K562 (cell line): ENCODE measurements around the gene TDRD5. TPM values are rescaled to one million over a fixed set of nuclear protein-coding genes. Genes with fewer than 3 reads are reported as not detected.
A peak's percentile ranks its signal among the peaks of the same experiment; 100 is the strongest.

Experiments
- BHLHE40 ChIP-seq: IDR thresholded peaks from 2 replicates; pipeline ENCODE4 v1.6.1; 2011; ENCODE audit warnings: low read length, improper control_type of control experiment
- CREB3L1 ChIP-seq: fragments of 450-650 bp; IDR thresholded peaks from 2 replicates; pipeline ENCODE4 v1.6.1; 2014; ENCODE audit warnings: low read depth, mild to moderate bottlenecking, moderate library complexity, borderline replicate concordance
- DPF2 ChIP-seq: fragments of 450-650 bp; IDR thresholded peaks from 2 replicates; pipeline ENCODE4 v1.6.1; 2016
- FOXJ3 ChIP-seq: sonication (generic); formaldehyde crosslinking; IDR thresholded peaks from 2 replicates; pipeline ENCODE4 v1.4.0; 2020; ENCODE audit warnings: mild to moderate bottlenecking, missing genetic modification reagents
- KAT2B ChIP-seq: IDR thresholded peaks from one replicate; pipeline ENCODE4 v1.6.1; 2012; ENCODE audit warnings: low read depth, mild to moderate bottlenecking, control low read depth, inconsistent platforms, low read length, moderate library complexity
- POLR2G ChIP-seq: fragments of 200-400 bp; formaldehyde crosslinking; IDR thresholded peaks from 2 replicates; pipeline ENCODE4 v1.6.1; 2017; ENCODE audit warnings: low read depth, mild to moderate bottlenecking, antibody characterized with exemption, low read length, moderate library complexity
- REST ChIP-seq, 2 experiments: fragments of 450-650 bp; formaldehyde crosslinking in 1 of 2; IDR thresholded peaks; 2 replicates each; pipeline versions ENCODE4 v1.4.0 to v1.6.1; 2014 to 2020; ENCODE audit warnings: mild to moderate bottlenecking in 2 of 2, borderline replicate concordance in 1 of 2, low read depth in 1 of 2
- SAFB2 ChIP-seq: fragments of 200-400 bp; formaldehyde crosslinking; IDR thresholded peaks from 2 replicates; pipeline ENCODE4 v1.6.1; 2018; ENCODE audit warnings: borderline replicate concordance, low read length, low read depth, moderate library complexity; ENCODE audit not compliant: severe bottlenecking
- SMC3 ChIP-seq: conservative IDR thresholded peaks from 2 replicates; pipeline ENCODE4 v1.6.1; 2011; ENCODE audit warnings: low read depth, low read length, improper control_type of control experiment; ENCODE audit not compliant: insufficient read depth
- TRIM25 ChIP-seq: fragments of 450-650 bp; IDR thresholded peaks from 2 replicates; pipeline ENCODE4 v1.7.0; 2016; ENCODE audit warnings: borderline replicate concordance
- ZBTB17 ChIP-seq: fragments of 450-650 bp; formaldehyde crosslinking; IDR thresholded peaks from 2 replicates; pipeline ENCODE4 v1.4.0; 2020; ENCODE audit warnings: mild to moderate bottlenecking
- ZBTB9 ChIP-seq: fragments of 450-650 bp; formaldehyde crosslinking; IDR thresholded peaks from 2 replicates; pipeline ENCODE4 v1.4.0; 2020; ENCODE audit warnings: mild to moderate bottlenecking, moderate library complexity
- polyA plus RNA-seq, 8 experiments: library from polyadenylated mRNA; depleted of rRNA in 4 of 8; stranded (reverse) in 5 of 8; unstranded in 3 of 8; fragments of >200 nt; fragmentation: Nextera tagmentation in 2 of 8; fragmentation: Illumina TruSeq in 1 of 8; extraction: Ambion mirVana in 2 of 8; extraction: Trizol in 1 of 8; gene quantifications; 2 replicates each; pipeline versions ENCODE4 v1.2.1 to v1.2.3, GENCODE V29; 2011 to 2014; ENCODE audit warnings: inconsistent platforms in 1 of 8, missing spikeins in 1 of 8
- total RNA-seq, 7 experiments: library from RNA; depleted of rRNA in 6 of 7; stranded (reverse); fragments of >200 nt in 6 of 7; fragmentation: Illumina TruSeq in 2 of 7; extraction: Trizol in 2 of 7; gene quantifications; 2 replicates each; pipeline versions ENCODE4 v1.2.1 to v1.2.3, GENCODE V29; 2011 to 2021; ENCODE audit warnings: low replicate concordance in 1 of 7

TDRD5 gene
- total and polyA plus RNA-seq, 9 of the 15 experiments (the other 6 are each of a cell fraction or from before 2014, with no cell fraction given), result 0.04 to 0.57 (median 0.26) TPM; not detected in 1

GRCh38 chr1:179599623-179600249, 8.1 kb downstream of the TDRD5 start (continued):
- TF ChIP-seq ZBTB17 (CRISPR knock-in tag) (no peak), KAT2B (no peak), BHLHE40 (no peak), SAFB2 (no peak), FOXJ3 (CRISPR knock-in tag) (no peak), CREB3L1 (no peak), TRIM25 (no peak), POLR2G (no peak), SMC3 (0 out of 2 replicates have a peak, but pooled peaks have one; percentile 45), DPF2 (no peak), REST (IDR thresholded peaks at IDR 0.05; ENCODE audit: borderline replicate concordance) (peak; percentile 56), REST (CRISPR knock-in tag; IDR thresholded peaks at IDR 0.05; ENCODE audit: low read depth) (no peak), ZBTB9 (CRISPR knock-in tag) (no peak)
